ENCODE data around the gene RNF186. TPM values are rescaled to one million over a fixed set of nuclear protein-coding genes. Genes with fewer than 3 reads are reported as not detected.

RNF186 gene
- total and polyA plus RNA-seq, 8 donors, result 0.62 to 117 TPM; not detected in 6

DNA sequence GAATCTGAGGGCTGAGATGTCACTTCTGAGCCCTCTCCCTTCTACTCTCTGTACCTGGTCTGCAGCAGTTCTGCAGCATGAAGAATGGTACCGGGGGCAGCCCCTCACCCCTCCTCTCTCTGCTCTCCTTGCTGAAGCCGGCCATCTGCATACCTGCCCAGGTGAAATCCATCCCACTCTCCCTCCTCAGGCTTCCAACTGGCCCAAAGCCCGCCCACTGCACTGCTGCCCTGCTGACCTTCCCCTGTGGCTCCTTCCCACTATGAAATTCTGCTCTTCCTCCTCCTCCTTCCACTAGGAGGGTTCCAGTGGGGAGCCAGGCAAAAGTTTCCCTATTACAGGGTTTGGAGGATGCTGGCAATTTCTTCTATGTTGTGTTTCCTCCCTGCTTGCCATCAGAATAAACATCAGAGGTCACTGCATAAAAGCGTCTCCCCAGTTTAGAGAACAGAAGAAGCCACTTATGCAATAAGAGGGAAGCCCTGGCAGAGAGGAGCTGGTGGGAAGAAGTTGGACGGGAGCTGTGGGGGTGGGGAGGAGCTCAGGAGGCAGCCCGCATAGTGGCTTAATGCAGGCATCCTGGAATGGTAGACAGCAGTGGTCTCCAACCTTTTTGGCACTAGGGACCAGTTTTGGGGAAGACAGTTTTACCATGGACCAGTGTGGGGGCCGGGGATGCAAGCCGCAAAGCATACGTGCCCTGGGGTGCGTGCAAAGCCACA lies 45.7 kb downstream of the RNF186 start:
- intact Hi-C loops (cut with DNase I; ENCODE audit: low total_unique reads), result no loop called here
- TF ChIP-seq, protein P1, sequence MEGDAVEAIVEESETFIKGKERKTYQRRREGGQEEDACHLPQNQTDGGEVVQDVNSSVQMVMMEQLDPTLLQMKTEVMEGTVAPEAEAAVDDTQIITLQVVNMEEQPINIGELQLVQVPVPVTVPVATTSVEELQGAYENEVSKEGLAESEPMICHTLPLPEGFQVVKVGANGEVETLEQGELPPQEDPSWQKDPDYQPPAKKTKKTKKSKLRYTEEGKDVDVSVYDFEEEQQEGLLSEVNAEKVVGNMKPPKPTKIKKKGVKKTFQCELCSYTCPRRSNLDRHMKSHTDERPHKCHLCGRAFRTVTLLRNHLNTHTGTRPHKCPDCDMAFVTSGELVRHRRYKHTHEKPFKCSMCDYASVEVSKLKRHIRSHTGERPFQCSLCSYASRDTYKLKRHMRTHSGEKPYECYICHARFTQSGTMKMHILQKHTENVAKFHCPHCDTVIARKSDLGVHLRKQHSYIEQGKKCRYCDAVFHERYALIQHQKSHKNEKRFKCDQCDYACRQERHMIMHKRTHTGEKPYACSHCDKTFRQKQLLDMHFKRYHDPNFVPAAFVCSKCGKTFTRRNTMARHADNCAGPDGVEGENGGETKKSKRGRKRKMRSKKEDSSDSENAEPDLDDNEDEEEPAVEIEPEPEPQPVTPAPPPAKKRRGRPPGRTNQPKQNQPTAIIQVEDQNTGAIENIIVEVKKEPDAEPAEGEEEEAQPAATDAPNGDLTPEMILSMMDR (IDR thresholded peaks at IDR 0.05), result no peak
- TF ChIP-seq POLR2AphosphoS5 (IDR thresholded peaks at IDR 0.05) (no peak), POLR2A (IDR thresholded peaks at IDR 0.05) (no peak), EP300 (IDR thresholded peaks at IDR 0.05) (no peak)

DNA sequence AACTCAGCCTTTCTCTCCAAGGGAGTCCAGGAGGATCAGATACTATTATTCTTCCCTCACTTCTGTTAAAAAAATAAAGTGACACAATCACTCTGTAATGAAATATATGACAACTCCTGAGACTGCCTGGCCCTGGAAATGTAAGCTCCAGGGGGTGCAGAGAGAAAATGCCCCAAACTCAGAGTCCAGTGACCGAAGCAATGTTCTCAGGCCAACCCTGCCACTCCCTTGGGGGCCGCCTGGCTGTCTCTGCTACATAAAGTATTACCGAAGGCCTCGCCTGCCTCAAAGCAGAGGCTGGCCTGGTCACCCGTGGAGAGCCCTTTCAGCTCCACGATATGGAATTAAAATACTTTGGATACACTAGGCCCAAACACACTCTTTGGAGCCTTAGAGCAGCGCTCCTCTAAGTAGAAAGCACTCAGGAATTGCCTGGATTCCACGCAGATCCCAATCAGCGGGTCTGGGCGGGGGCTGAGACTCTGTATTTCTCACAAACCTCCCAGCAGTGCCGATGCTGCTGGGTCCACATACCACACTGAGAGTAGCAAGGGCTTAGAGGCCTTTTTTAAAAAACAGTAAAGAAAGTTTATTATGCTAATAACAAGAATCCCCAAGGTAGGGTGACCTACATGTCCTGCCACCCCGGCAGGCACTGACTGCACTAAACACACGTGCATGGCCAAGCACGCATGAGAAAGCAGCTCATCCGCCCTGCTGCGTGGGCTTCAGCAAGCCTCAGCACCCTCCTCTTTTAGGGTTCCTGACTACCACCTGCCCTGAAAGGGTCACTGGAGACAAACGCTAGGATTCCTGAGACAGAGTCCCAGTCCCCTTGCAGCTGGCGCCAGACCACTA lies 46.5 kb downstream of the RNF186 start:
- no peak for TF ChIP-seq POLR2A (IDR thresholded peaks at IDR 0.05)
- TF ChIP-seq, protein P1 (IDR thresholded peaks at IDR 0.05), result no peak
- no peak for TF ChIP-seq POLR2AphosphoS5 (IDR thresholded peaks at IDR 0.05)
- no peak for TF ChIP-seq EP300 (IDR thresholded peaks at IDR 0.05)
- intact Hi-C loops (cut with DNase I; ENCODE audit: low total_unique reads), result no loop called here
- H3K27ac ChIP-seq, result no peak overlapping the region
- no peaks in the 10 kb centered on the region for H3K9me3 ChIP-seq
- H3K4me1 ChIP-seq, result no peaks in the 10 kb centered on the region
- no peak overlapping the region for H3K4me3 ChIP-seq
- H3K27me3 ChIP-seq, result no peaks in the 10 kb centered on the region
- peaks cover 14 to 95% (median 81%) of the 10 kb centered on the region in 4 donors for H3K36me3 ChIP-seq
- 83 to 90% (median 89%) methylated on average over 18 of the region's 18 CpGs for WGBS, 5 donors
- no peak for DNase-seq

More for the DNA sequence above, 45.7 kb downstream of the RNF186 start:
- no peaks in the 10 kb centered on the region for H3K27me3 ChIP-seq
- no peak overlapping the region for H3K27ac ChIP-seq
- 80 to 88% (median 86%) methylated on average over 10 of the region's 10 CpGs for WGBS, 5 donors
- peaks cover 18 to 96% (median 81%) of the 10 kb centered on the region in 4 donors for H3K36me3 ChIP-seq
- no peak for DNase-seq
- no peaks in the 10 kb centered on the region for H3K9me3 ChIP-seq
- H3K4me3 ChIP-seq, result no peak overlapping the region
- no peaks in the 10 kb centered on the region for H3K4me1 ChIP-seq

DNA sequence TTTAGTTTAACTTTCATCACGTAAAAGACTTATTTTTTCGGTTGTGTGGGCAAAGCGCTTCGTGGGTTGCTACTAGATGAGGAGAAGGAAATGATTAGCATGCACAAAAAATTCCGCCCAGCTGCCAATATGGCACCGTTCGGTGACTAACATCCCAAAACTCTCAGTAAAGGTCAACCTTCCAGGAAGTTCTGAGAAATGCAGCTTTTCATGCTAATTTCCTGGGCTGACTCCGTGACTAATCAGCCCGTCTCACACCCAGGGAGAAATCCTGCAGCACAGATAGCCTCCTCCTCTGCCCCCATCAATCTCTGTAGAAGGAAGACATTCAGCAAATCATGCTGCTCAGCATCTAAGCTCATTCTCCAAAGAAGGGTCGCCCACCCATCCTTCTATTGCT lies 49.5 kb downstream of the RNF186 start:
- Histone ChIP-seq H3K4me1 (no peaks in the 10 kb centered on the region), H3K4me3 (no peak overlapping the region), H3K27me3 (no peaks in the 10 kb centered on the region), H3K36me3 (peaks cover 8 to 74% (median 57%) of the 10 kb centered on the region in 4 donors), H3K9me3 (no peaks in the 10 kb centered on the region), H3K27ac (peak overlapping the region in 1 of 5 donors; percentile 61)
- no peak for TF ChIP-seq POLR2AphosphoS5 (IDR thresholded peaks at IDR 0.05)
- TF ChIP-seq, protein P1 (IDR thresholded peaks at IDR 0.05), result no peak
- TF ChIP-seq POLR2A (IDR thresholded peaks at IDR 0.05), result no peak
- no peak for TF ChIP-seq EP300 (IDR thresholded peaks at IDR 0.05)
- intact Hi-C loops (cut with DNase I; ENCODE audit: low total_unique reads), result no loop called here
- DNase-seq, result no peak
- WGBS, 5 donors, result 65 to 83% (median 78%) methylated on average over 10 of the region's 10 CpGs

DNA sequence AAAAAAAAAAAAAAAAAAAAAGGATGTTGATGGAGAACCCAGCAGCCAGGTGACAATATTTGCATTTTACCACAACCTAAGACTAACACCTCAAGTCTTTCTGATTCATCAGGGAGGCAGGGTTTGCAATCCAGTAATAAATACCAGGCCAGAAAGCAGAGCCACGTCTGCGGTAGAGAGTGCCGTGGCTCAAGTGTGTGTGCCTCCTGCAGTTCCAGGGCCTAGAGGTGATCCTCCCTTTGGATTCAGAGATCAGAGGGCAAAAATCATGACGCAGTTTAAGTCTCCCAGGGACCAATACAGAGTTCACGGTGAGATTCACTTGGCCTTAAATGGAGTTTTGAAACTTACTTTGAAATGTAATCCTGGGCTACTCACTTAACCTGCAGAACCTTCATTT lies 50.2 kb downstream of the RNF186 start:
- no peak for TF ChIP-seq POLR2AphosphoS5 (IDR thresholded peaks at IDR 0.05)
- TF ChIP-seq, protein P1 (IDR thresholded peaks at IDR 0.05), result no peak
- no peak for TF ChIP-seq EP300 (IDR thresholded peaks at IDR 0.05)
- TF ChIP-seq POLR2A (IDR thresholded peaks at IDR 0.05), result no peak
- Histone ChIP-seq H3K9me3 (no peaks in the 10 kb centered on the region), H3K4me1 (no peaks in the 10 kb centered on the region), H3K27me3 (no peaks in the 10 kb centered on the region), H3K4me3 (no peak overlapping the region), H3K36me3 (peaks cover 1 to 67% (median 49%) of the 10 kb centered on the region in 4 donors), H3K27ac (peak overlapping the region in 1 of 5 donors; percentile 61)
- DNase-seq, result no peak
- WGBS, 5 donors, result 78 to 90% (median 88%) methylated on average over 5 of the region's 5 CpGs
- intact Hi-C loops (cut with DNase I; ENCODE audit: low total_unique reads), result no loop called here

All from stomach (tissue), 9 donors.